ENCODE results near the gene CDCA4.

- no peak for TF ChIP-seq POLR2AphosphoS5 (IDR thresholded peaks at IDR 0.05; ENCODE audit: low read depth, low read length)
- TF ChIP-seq ELF1 (IDR thresholded peaks at IDR 0.05) = no peak
- TF ChIP-seq, protein P1, sequence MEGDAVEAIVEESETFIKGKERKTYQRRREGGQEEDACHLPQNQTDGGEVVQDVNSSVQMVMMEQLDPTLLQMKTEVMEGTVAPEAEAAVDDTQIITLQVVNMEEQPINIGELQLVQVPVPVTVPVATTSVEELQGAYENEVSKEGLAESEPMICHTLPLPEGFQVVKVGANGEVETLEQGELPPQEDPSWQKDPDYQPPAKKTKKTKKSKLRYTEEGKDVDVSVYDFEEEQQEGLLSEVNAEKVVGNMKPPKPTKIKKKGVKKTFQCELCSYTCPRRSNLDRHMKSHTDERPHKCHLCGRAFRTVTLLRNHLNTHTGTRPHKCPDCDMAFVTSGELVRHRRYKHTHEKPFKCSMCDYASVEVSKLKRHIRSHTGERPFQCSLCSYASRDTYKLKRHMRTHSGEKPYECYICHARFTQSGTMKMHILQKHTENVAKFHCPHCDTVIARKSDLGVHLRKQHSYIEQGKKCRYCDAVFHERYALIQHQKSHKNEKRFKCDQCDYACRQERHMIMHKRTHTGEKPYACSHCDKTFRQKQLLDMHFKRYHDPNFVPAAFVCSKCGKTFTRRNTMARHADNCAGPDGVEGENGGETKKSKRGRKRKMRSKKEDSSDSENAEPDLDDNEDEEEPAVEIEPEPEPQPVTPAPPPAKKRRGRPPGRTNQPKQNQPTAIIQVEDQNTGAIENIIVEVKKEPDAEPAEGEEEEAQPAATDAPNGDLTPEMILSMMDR (IDR thresholded peaks at IDR 0.05) = no peak
- no peak for TF ChIP-seq EZH2phosphoT487 (IDR thresholded peaks at IDR 0.05; ENCODE audit: borderline replicate concordance, low read depth)
- no peak for TF ChIP-seq NFIC (IDR thresholded peaks at IDR 0.05; ENCODE audit: borderline replicate concordance)
- TF ChIP-seq USF2 (IDR thresholded peaks at IDR 0.05; ENCODE audit: borderline replicate concordance, low read depth, low read length) = no peak
- TF ChIP-seq TAF1 (IDR thresholded peaks at IDR 0.05; ENCODE audit: borderline replicate concordance, low read depth, low read length) = no peak
Observed at GRCh38 chr14:105047283-105048016, 26.6 kb upstream of the CDCA4 start.
